Hematopoietic multipotent progenitor cell treated with erythropoietin and hydrocortisone succinate and interleukin-3 and kit ligand, for 15 days (in vitro differentiated cells): Measurements from ENCODE around the gene KLHL30.
"Not testable (repeated sequence)": the region's sequence is repeated elsewhere in the genome, so short reads cannot be mapped to it uniquely, and the experiment has no call there.

Source experiments
- DNase-seq: peaks from one replicate; pipeline ENCODE4 v3.0.0-alpha.2; 2015; ENCODE audit warnings: low spot score

The KLHL30 gene

DNA sequence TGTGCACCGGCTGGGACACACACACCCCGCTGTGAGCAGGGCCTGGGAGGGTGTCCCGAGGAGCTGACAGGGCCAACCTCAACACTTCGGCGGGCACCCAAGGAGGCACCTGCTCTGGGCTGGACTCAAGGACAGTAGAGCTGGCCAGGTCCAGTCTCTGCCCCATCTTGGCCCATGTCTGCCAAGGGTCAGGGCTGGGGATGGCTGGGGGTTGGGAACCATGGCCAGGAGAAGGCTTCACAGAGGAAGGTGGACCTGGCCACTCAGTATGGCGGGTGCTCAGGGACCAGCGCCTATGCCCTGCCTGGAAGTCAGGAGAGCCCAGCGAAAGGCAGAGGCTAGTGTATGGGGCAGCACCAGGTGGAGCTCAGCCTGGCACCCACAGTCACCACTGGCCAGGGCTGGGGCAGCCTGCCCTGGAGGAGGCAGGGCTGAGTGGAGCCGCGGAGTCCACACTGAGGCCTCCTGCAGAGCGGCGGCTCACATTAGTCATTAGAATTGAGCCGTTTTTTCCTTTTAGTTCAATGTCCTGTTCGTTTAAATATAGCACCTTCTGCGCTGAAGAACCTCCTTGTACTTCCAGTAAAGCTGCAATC lies 24.5 kb downstream of the KLHL30 start:
- peak; percentile 59 for DNase-seq

DNA sequence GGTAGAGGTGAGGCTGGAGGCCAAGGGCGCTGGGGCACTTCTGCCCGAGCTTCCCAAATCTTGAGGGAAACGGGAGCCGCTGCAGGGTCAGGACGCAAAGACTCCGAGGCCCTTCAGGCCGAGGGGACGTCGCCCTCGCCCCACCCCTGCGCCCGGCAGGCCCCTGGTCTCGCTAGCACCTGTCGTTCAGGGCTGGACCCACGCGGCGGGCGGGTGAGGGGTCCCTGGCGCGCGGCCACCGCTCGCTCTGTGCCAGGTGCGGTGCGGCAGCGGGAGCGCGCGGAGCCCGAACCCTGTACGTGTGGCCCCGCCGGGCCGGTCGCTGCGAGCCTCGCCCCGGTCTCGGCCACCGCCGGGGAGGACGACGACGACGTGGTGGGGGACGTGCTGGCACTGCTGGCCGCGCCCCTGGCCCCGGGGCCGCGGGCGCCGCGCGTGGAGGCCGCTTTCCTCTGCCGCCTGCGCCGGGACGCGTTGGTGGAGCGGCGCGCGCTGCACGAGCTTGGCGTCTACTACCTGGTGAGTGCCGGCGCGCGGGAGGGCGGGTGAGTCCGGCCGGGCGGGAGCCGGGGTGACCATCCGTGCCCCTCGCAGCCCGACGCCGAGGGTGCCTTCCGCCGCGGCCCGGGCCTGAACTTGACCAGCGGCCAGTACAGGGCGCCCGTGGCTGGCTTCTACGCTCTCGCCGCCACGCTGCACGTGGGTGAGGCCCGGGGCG lies 25.2 kb downstream of the KLHL30 start:
- peak; percentile 58 for DNase-seq

DNA sequence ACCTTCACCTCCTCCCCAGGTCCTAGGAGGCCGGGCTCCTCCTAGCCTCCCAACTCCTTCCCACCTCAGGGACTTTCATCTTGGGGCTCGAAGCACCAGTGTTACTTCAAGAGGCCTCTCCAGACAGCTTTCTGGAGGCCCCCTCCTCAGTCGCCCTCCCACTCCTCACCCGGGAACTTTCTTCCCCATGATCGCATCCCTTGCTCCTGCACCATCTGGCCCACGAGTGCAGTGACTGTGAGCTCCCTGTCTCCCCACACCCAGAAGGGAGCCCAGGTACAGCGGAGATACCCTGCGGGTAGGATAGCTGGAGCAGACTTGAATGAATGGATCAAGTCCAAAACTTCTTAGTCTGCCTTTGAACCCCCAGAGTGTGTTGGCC lies 26.4 kb downstream of the KLHL30 start:
- DNase-seq, result peak; percentile 30

DNA sequence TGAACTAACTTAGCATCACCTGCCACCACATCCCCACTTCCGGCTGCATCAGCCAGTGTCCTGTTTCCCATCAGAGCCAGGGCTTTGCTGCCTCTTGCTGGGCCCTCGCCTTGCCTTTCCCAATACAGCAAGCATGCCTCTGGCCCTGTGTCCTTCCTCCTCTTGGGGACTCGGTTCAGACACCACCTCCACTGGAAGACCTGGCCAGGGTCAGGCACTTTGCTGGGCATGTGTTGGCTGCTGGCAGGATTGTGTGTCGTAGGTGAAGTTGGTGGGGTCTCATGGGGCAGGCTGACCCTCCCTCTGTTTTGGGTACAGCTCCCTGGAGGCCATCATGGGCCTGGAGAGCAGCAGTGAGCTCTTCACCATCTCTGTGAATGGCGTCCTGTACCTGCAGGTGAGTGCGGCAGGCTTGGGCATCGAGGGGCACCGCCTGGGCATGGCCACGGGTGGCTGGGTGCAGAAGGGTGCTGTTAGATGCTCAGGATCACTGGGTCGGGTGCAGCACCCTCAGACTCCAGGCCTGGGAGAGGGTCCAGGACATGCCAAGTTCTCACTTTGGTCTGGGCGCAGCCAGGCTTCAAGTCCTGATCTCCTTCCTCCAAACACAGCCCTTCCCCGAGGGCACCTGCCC lies 26.9 kb downstream of the KLHL30 start:
- peak; percentile 21 for DNase-seq

DNA sequence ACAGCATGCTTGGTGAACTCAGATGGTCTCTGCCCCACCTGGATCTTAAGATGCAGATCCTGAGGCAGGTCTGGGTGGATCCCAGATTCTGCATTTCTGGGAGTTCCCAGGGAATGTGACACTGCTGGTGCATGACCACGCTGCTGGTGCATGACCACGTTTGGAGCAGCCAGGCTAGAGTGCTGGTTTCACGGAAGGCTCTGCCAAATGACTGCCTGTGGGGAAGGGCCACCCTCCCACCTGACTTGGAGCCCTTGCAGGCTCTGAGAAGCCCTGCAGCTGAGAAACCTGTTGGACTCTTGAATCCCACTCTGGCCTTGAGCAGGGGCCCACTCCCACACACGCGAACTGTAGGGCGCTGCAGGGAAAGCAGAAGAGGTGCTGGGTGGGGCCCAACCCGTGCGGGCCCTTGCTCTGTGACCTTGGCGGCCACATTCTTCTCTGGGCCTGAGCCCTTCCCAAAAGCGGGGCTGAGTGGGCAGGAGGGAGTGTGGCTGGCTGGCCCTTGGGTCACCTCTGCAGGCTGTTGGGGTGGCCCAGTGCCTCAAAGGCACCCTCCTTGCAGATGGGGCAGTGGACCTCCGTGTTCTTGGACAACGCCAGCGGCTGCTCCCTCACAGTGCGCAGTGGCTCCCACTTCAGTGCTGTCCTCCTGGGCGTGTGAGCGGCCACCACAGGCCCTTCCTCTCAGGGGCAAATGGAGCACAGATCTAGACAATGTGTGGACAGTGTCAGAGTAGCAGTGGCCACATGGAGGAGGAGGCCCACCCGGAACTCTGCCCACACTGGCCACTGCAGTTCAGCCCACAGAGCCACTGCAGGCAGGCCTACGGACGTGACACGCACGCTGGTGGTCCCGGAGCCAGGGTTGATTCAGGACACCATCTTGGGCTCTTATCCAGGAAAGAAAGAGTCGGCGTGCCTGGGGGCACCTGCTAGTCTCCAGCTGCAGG lies 28.2 kb downstream of the KLHL30 start:
- peak; percentile 37 for DNase-seq

DNA sequence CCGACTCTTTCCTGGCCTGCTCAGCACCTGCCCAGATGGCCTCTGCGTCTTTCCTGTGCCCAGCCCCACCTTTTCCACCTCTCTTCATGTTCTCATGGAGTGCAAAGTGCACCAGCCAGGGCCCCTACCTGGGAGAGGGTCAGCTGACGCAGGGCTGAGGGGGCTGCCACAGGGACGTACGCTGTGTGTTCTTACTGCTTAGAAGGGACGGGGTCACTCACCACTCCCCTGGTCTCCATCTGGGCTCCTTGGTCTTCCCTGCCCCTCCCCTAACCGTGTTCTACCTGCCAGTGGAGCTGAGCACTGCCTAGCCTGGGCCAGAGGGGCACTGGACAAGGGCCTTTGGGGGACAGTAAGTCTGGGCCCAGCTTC lies 28.9 kb downstream of the KLHL30 start:
- DNase-seq, result no peak

DNA sequence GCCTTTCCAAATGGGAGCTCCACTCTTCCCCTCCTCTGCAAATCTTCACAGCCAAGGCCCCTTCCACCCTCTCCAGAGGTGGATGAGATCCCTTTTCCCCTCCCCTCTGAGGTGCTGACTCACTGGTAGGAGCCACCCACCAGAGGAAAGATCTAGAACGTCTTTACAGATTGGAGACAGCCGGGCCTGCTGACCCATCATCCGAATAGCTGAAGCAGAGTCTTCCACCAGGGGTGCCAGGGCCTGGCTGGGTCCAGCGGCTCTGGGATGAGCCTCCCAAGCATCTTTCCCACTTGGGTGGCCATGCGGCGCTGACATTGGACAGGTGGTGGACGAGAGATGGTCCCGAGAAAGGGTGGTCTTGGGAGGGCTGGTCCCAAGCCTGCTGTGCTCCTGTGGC lies 29.3 kb downstream of the KLHL30 start:
- peak; percentile 75 for DNase-seq

DNA sequence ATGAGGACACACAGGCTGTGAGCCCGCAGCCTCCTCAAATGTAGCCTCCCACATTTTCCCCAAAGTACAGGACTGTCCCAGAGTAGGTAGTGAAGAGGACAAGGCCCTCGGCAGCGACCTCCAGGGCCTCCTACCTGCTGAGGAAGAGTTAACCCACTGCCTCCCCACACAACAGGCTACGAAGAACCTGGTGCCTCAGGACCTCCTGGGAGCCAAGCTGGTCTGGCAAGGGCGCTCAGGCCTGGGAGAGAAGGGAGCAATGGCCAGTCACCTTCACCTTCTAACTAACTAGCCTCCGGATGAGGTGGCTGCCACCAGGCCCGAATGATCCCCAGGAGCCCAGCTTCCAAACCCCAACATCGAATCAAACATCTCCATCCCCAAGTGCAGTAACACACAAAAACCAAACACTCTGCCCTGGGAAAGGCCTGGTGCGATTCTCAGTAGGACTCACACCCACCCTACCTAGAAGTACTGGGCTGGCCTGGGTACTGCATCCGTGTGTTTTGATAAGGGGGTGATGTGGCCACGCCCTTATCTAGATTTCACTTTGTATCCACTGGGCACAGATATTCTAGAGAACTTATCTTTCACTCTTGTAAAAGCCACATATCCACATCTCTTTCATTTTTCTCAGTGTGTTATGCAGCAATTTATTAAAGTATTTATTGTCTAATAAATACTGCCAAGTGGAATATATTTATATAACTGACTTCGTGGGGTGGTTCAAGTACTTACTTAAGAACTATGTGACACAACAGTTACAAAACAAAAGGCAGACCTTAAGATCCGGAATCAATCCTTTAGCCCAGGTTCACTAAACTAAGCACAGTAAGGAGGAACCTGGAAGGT lies 30.0 kb downstream of the KLHL30 start:
- DNase-seq, result peak; percentile 95

DNA sequence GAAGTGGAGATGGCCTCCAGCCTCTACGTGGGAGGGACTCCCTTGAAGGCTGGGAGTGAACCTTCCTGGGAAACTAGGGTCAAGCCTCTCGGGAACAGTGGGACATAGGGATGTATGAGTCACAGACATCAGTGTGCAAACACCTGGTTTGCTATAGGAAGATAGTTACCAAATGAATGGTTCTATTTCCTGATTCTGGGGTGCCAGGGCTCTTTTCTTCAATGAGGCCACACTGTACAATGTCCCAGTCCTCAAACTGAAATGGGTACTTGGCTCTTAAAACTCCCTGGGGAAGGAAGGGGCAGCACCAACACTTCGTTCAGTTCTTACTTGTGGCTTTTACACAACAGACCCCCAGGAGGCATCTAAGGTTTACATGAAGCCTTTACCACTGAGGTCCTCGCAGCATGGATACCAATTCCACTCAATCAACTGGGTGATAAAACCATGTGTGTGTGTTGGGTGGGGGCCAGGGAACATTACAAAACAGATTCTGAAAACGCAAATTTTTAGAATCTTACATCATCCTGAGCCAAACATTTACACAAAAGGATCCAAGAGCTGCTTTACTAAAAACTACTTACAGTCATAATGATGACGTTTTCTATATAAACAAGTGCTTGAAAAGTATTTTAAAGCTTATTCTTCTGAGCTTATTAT lies 30.7 kb downstream of the KLHL30 start:
- DNase-seq, result peak; percentile 94

DNA sequence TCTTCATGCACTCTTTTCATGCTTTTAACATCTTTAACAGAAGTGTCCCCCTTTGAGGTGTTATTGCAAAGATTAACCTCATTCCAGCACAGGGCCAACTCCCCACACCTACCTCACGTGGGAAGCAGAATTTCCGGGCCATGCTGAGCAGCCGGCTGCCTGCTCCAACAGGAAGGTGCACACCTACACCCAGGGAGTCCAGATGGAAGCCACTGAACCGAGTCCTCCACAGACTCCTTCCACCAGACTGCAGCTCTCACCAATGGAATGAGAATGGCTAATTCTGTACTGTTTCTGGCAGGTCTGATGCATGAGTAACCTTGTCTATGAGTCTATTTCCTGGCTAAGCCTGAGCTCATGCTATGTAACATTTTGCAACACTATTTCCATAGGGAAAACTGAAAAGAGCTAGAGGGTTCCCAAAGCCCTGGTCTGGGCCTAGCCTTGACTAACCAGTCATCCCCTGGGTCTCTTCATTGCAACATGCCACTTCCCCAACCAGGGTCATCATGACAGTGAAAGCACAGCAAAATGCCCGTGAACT lies 31.3 kb downstream of the KLHL30 start:
- no peak for DNase-seq

DNA sequence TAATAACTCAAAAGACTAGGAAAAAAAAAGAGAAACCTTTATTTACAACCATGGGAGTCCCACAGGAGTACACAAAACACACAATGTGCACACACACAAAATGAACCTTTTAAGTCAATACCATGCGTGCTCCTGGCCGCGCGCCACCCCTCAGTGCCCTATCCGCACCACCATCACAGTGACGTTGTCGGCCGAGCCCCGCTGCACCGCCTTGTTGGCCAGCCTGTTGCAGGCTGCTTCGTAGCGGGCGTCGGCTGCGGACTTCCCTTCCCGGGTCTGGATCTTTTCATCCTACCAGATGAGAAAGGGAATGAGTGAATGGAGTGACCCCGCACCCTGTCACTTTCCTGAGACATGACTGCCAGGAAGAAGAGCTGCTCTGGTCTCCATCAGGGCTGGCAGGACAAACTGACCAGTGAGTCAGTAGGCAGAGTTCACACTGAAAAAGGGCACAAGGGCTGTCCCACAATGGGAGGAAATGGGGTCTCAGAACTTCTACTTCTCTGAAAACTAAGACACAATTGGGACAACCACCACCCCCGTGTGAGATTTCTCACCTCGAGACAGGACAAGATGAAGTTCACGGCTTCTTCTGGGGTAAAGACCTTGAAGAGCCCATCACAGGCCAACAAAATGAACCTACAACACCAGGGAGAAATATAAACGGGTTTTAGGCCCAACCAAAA lies 32.1 kb downstream of the KLHL30 start:
- DNase-seq, result peak; percentile 74

DNA sequence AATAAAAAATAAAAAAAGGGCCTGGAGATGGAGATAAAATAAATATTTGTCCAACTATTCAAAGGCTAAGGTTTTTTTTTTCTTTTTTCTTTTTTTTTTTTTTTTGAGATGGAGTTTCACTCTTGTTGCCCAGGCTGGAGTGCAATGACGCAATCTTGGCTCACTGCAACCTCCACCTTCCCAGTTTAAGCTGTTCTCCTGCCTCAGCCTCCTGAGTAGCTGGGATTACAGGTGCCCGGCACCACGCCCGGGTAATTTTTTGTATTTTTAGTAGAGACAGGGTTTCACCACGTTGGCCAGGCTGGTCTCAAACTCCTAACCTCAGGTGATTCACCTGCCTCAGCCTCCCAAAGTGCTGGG lies 32.6 kb downstream of the KLHL30 start:
- not testable (repeated sequence) for DNase-seq

DNA sequence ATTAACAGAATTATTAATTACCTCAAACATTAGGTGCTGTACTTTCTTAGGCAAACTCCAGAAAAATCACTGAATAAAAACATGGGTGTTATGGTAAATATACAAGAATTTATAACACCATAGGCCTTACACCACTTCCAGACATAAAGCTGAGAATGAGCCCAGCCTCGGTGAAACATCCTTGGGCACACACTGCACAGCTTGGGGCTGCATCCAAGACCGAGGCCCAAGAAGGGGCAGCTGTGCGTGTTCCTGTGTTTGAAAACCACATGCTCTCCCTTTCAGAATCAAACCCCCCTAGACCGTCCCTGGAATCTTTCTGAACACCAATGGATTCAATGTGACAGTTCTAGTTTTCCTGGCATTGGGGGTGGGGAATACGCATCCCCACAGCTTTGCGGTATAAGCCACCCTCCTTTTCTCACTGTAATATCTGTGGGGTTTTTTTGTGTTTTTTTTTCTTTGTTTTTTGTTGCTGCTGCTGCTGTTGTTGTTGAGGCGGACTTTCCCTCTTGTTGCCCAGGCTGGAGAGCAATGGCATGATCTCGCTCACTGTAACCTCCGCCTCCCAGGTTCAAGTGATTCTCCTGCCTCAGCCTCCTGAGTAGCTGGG lies 33.2 kb downstream of the KLHL30 start:
- no peak for DNase-seq

DNA sequence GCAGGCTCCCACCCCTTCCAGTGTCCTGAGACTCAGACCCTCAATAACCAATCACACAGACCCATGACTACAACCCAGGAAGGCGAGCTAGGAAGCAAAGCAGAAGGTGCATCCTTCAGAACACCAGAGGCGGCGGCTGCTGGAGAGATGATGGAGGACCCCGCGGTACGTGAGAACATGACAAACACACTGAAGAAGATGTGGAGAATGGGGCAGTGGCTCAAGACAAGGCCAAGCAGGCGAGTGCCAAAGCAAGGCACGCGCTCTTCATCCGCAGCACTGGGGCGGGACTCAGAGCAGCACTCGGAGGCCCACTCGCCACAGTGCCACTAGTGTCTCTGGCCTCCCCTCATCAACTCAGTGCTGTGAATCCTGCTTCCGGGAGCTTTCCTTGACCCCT lies 34.0 kb downstream of the KLHL30 start:
- DNase-seq, result no peak

DNA sequence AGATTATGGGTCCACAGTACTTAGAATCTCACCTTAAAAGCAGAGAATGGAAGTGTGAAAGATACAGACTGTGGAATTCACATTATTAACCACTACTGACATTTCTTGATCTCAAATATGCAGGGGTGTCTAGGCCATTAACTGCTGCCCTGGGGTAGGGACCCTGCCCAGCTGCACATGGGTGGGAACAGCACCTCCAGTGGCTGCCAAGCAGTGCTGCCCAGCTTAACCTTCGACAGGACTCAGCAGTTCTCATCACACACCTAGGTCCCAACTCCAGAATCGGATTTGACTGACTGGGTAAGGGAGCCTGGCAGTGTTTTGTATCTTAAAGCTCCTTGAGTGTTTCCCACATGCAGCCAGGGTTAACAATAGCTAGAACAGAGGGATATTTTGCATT lies 35.2 kb downstream of the KLHL30 start:
- peak; percentile 31 for DNase-seq

DNA sequence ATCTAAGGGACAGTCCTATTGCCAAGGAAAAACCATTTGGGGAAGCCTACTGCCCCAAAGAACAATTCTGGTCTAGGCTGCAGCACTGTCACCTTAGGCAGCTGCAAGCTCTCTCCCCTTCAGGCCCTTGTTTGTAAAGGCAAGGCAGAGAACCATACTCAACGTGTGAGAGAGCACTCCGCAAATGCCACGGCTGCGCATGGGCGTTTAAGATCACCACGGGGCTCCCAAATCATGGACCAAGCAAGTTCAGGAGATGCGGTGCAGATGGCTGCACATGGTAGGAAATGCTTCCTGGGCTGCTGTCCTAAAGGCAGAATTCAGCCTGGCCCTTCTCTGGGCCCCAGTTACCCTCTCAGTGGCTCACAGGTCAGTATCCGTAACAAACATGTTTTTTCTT lies 35.8 kb downstream of the KLHL30 start:
- no peak for DNase-seq

DNA sequence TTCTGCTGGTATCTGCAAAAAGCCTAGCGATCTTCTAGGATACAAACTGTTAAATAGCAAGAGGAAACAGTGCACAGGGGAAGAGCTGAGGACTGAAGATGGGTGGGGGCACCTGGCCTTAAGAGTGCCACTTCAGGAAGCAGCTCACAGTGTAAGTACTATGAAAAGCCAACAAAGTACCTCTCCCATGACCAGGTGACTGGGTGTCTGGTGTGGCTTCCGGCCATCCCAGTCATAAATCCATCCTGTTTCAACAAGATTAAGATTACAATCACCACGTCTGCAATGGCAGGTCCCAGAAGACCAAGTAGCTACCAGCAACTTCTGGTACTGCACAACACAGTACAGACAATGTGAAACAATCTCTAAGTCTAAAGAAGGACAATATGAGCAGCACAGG lies 36.2 kb downstream of the KLHL30 start:
- no peak for DNase-seq

DNA sequence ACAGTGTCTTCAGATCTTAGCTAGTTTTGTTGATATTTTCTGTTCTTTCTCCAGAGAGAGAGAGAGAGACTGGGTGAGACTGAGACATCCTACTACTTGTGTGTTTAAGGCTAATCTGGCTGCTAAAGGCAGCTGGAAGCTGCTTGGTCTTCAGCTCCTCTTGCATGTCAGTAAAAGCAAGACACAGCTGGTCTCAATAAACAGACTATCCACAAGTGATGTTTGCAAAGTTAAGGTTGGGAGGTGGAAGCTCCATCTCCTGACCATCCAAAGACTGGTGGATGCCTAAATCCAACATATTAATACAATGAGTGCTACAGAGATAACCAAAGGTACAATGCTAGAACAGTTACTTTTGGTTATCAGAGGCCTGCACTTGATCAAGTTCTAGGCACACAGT lies 38.1 kb downstream of the KLHL30 start:
- DNase-seq, result no peak

DNA sequence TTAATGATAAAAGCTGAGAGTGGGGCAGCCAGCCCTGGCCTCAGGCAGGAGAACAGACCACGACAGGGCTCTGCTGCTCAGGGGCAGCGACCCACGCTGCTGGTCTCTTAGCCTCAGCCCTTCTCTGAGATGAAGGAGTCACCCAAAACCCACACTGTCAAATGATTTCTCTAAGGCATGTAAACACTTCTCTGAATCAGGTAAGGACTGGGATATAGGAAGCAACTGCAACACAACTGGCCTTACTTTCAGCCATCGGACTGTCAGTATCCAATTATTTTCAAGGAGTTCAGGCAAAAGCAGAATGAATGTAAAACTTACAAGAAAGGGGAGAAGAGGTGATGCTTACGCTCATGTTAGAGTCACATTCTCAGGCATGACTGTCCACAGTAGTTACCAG lies 42.1 kb downstream of the KLHL30 start:
- no peak for DNase-seq

DNA sequence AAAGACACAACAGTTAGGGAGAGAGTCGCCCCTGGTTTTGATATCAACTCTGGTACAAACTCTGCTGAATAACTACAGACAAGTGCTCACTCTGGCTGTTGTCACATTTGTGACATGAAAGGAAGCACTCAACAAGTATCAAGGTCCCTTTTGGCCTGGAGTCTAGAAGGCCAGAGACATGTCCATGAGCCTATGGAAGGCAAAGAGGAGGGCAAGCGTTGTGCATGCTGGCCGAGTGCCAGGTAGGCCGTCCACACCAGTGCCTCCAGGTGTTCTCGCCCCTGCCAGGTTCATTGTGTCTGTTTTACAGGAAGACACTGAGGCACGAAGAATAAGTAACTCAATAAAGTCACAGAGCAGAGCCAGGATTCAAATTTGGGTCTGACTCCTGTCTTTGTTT lies 43.9 kb downstream of the KLHL30 start:
- DNase-seq, result no peak
